ENCODE data around the gene OR2T2. TPM values are rescaled to one million over a fixed set of nuclear protein-coding genes. Genes with fewer than 3 reads are reported as not detected.
"Not testable (repeated sequence)": the region's sequence is repeated elsewhere in the genome, so short reads cannot be mapped to it uniquely, and the experiment has no call there.

OR2T2 gene
- total RNA-seq, 6 experiments from 2014 or later, result not detected

GRCh38 chr1:248459117-248459516 lies 13.7 kb downstream of the OR2T2 start:
- H3K9me3 ChIP-seq; intact Hi-C loops (cut with DNase I); H3K36me3 ChIP-seq; DNase-seq; H3K4me3 ChIP-seq; H3K4me1 ChIP-seq; H3K27ac ChIP-seq; H3K27me3 ChIP-seq; ATAC-seq: not testable (repeated sequence)
- 48% methylated on average over 7 of the region's 7 CpGs for WGBS (ENCODE audit: insufficient coverage, low coverage, low lambda C conversion rate, missing lambda C conversion rate)

GRCh38 chr1:248471154-248471553 lies 25.7 kb downstream of the OR2T2 start:
- no peaks in the 10 kb centered on the region for H3K27me3 ChIP-seq
- no peak for DNase-seq
- TF ChIP-seq CTCF (IDR thresholded peaks at IDR 0.05) (no peak), POLR2A (IDR thresholded peaks at IDR 0.05) (no peak)
- H3K4me1 ChIP-seq, result no peaks in the 10 kb centered on the region
- no peak overlapping the region for H3K27ac ChIP-seq
- no peaks in the 10 kb centered on the region for H3K36me3 ChIP-seq
- intact Hi-C loops (cut with DNase I), result no loop called here
- ATAC-seq, result no peak
- no peaks in the 10 kb centered on the region for H3K9me3 ChIP-seq
- 65% methylated on average over 4 of the region's 4 CpGs for WGBS (ENCODE audit: insufficient coverage, low coverage, low lambda C conversion rate, missing lambda C conversion rate)
- H3K4me3 ChIP-seq, result no peak overlapping the region

- H3K4me1 ChIP-seq; H3K36me3 ChIP-seq; H3K4me3 ChIP-seq; DNase-seq; H3K27ac ChIP-seq; H3K9me3 ChIP-seq; ATAC-seq; H3K27me3 ChIP-seq; intact Hi-C loops (cut with DNase I): not testable (repeated sequence)
- 41% methylated on average over 2 of the region's 2 CpGs for WGBS (ENCODE audit: insufficient coverage, low coverage, low lambda C conversion rate, missing lambda C conversion rate)
Measured at GRCh38 chr1:248472111-248472510, 26.7 kb downstream of the OR2T2 start.

- intact Hi-C loops (cut with DNase I); H3K4me1 ChIP-seq; H3K9me3 ChIP-seq; H3K4me3 ChIP-seq; H3K27me3 ChIP-seq; H3K27ac ChIP-seq; H3K36me3 ChIP-seq; ATAC-seq; DNase-seq: not testable (repeated sequence)
- 33% methylated on average over 1 of the region's 2 CpGs for WGBS (ENCODE audit: insufficient coverage, low coverage, low lambda C conversion rate, missing lambda C conversion rate)
Measured at GRCh38 chr1:248473051-248473450, 27.6 kb downstream of the OR2T2 start, which contains the start of gene OR2T3. Gene OR2T3 (plus strand): TSS chr1:248473351. CDS start chr1:248473351, 0 bp downstream.

DNA sequence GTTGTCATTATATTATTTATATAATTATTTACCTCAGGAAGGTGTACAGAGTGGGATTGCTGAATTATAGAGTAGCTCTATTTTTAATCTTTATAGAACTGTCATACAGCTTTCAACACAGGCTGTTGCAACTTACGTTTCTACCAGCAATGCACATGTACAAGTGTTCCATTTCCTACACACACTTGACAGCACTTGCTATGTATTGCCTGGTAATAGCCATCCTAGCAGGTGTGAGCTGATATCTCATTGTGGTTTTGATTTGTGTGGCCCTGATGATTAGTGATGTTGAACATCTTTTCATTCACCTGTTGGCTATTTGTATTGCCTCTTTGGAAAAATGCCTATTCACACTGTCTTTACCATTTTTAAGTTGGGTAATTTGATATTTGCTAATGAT lies 30.2 kb downstream of the OR2T2 start:
- no CpG with 5 or more reads among the region's 1 CpG for WGBS (ENCODE audit: insufficient coverage, low coverage, low lambda C conversion rate, missing lambda C conversion rate)
- not testable (repeated sequence) for H3K27ac ChIP-seq

DNA sequence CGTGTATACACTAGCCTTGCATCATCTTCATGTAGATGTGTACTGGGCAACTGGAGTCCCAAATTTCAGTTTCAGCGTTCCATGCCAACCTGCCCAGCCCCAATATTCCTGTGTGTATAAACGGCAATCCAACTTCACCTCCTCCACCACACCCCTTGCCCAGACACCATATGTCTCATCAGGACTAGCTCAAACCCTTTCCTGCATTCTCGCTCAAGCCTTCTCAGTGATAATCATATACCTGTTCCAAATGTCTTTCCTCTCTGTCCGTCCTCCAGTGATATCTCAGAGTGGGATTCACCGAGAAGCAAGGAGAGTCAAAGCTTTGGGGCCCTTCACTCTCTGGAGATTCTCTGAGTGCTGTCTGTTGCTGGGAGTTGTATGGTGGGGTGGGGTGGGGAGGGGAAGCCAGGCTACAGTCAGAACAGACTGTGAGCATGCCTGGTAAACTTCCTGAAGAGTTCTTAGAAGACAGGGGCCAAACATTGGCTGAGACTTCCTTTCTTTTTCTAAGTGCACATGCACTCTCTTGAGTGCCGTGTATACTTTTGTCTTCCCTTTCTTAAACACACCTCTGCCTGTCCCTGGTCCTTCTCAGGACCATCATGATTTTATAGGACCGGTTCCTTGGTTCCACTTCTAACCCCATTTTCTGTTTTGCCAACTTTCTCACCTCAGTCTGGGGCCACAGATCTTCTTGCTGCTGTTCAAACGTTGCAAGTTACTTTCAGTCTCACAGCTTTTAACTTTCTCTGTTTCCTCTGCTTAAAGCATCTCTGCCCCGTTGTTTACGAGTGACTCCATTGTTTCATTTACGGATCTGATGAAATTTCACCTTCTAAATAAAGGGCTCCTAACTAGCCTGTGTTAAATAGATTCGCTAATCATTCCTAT lies 36.5 kb downstream of the OR2T2 start:
- H3K27me3 ChIP-seq; H3K27ac ChIP-seq; H3K36me3 ChIP-seq; H3K4me1 ChIP-seq; H3K4me3 ChIP-seq; ATAC-seq; intact Hi-C loops (cut with DNase I); H3K9me3 ChIP-seq; DNase-seq: not testable (repeated sequence)
- 38% methylated on average over 13 of the region's 13 CpGs for WGBS (ENCODE audit: insufficient coverage, low coverage, low lambda C conversion rate, missing lambda C conversion rate)

More for the DNA sequence above, 30.2 kb downstream of the OR2T2 start:
- ATAC-seq; H3K4me1 ChIP-seq; H3K4me3 ChIP-seq; DNase-seq; H3K27me3 ChIP-seq; H3K9me3 ChIP-seq; H3K36me3 ChIP-seq; intact Hi-C loops (cut with DNase I): not testable (repeated sequence)

- H3K4me3 ChIP-seq; ATAC-seq; H3K27me3 ChIP-seq; H3K27ac ChIP-seq; H3K9me3 ChIP-seq; H3K36me3 ChIP-seq; H3K4me1 ChIP-seq; DNase-seq; intact Hi-C loops (cut with DNase I): not testable (repeated sequence)
- 63% methylated on average over 4 of the region's 6 CpGs for WGBS (ENCODE audit: insufficient coverage, low coverage, low lambda C conversion rate, missing lambda C conversion rate)
Measured at GRCh38 chr1:248488289-248488688, 42.9 kb downstream of the OR2T2 start, which contains the start of gene OR2T5. Gene OR2T5 (plus strand): TSS chr1:248488589. CDS start chr1:248488589, 0 bp downstream.

DNA sequence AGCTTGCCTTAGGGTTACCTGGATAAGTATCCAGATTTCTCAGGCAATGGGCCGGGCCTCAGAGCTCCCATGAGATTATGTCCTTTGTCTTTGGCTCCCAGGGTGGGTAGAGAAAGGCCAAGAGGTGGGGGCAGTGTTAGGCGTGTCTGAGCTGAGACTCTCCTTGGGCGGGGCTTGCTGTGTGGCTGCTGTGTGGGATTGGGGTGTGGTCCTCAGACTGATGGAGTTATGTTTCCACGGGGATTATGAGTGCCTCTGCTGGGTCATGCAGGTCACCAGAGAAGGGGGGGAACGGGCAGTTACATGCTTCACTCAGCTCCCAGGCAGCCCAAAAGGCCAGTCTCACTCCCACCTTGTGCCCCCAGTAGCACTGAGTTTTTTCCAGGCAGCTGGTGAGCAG lies 51.2 kb downstream of the OR2T2 start:
- H3K27ac ChIP-seq; ATAC-seq; H3K4me3 ChIP-seq; DNase-seq; H3K36me3 ChIP-seq; H3K4me1 ChIP-seq; intact Hi-C loops (cut with DNase I); H3K27me3 ChIP-seq; H3K9me3 ChIP-seq: not testable (repeated sequence)
- no CpG with 5 or more reads among the region's 5 CpGs for WGBS (ENCODE audit: insufficient coverage, low coverage, low lambda C conversion rate, missing lambda C conversion rate)

- H3K27me3 ChIP-seq; H3K36me3 ChIP-seq; intact Hi-C loops (cut with DNase I); H3K4me1 ChIP-seq; H3K9me3 ChIP-seq; H3K4me3 ChIP-seq; H3K27ac ChIP-seq; DNase-seq: not testable (repeated sequence)
- peak in 1 of 4 donors; percentile 25 for ATAC-seq
- WGBS (ENCODE audit: insufficient coverage, low coverage, low lambda C conversion rate, missing lambda C conversion rate), result 73% methylated on average over 1 of the region's 2 CpGs
Measured at GRCh38 chr1:248500305-248501035, 55.0 kb downstream of the OR2T2 start.
